SK-N-SH (cell line): Measurements from ENCODE around the gene GALNT11.

Experiments
- CTCF ChIP-seq: fragments of 200-600 bp; sonication (generic); IDR thresholded peaks from 2 replicates; pipeline ENCODE4 v1.6.1; 2017; ENCODE audit warnings: antibody characterized with exemption, mild to moderate bottlenecking, moderate library complexity
- EZH2phosphoT487 ChIP-seq: fragments of 200-600 bp; sonication (generic); IDR thresholded peaks from 2 replicates; pipeline ENCODE4 v1.6.1; 2017; ENCODE audit warnings: low read depth, mixed run types, mild to moderate bottlenecking, antibody characterized with exemption, moderate library complexity, borderline replicate concordance
- JUND ChIP-seq: IDR thresholded peaks from 2 replicates; pipeline ENCODE4 v1.4.0; 2012
- NFIC ChIP-seq: IDR thresholded peaks from 2 replicates; pipeline ENCODE4 v1.4.0; 2012; ENCODE audit warnings: borderline replicate concordance
- NRF1 ChIP-seq: IDR thresholded peaks from 2 replicates; pipeline ENCODE4 v1.6.1; 2012; ENCODE audit warnings: low read depth, mild to moderate bottlenecking, low read length
- POLR2AphosphoS5 ChIP-seq: IDR thresholded peaks from 2 replicates; pipeline ENCODE4 v1.6.1; 2012; ENCODE audit warnings: low read depth, low read length
- RAD21 ChIP-seq: IDR thresholded peaks from 2 replicates; pipeline ENCODE4 v1.6.1; 2012; ENCODE audit warnings: mild to moderate bottlenecking, low read length
- TAF1 ChIP-seq: IDR thresholded peaks from 2 replicates; pipeline ENCODE4 v1.6.1; 2012; ENCODE audit warnings: low read depth, mild to moderate bottlenecking, low read length, moderate library complexity, borderline replicate concordance
- TCF12 ChIP-seq: IDR thresholded peaks from 2 replicates; pipeline ENCODE4 v1.4.0; 2012
- TEAD4 ChIP-seq: IDR thresholded peaks from 2 replicates; pipeline ENCODE4 v1.4.0; 2012; ENCODE audit warnings: mild to moderate bottlenecking, borderline replicate concordance; ENCODE audit not compliant: insufficient read depth
- YY1 ChIP-seq: IDR thresholded peaks from 2 replicates; pipeline ENCODE4 v1.4.0; 2012; ENCODE audit warnings: low read depth, mild to moderate bottlenecking

GRCh38 chr7:152095771-152096170 is 70.3 kb downstream of the GALNT11 start:
- TF ChIP-seq YY1 (no peak), CTCF (no peak), TCF12 (no peak), EZH2phosphoT487 (no peak), RAD21 (no peak), POLR2AphosphoS5 (no peak), TAF1 (no peak), NFIC (no peak), TEAD4 (no peak), NRF1 (no peak), JUND (no peak)
